Measurements from ENCODE around the gene CDH13.

DNA sequence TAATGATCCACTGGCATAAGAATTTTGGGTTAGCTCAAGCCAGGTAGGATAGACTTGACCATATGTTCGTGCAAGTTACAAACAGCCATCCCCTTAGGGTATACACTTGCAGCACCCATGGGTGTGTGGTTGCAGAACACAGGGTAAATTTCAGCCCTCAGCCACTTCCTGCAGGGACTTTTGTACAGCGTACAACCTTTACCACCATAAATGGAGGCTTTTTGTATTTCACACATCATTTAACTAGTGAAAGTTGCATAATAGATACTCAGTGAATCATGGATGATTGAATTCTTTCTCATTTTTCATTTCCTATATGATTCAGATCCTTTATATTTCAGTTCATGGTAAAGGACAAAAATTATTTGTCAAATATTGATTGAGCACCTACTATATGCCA is 473.9 kb downstream of the CDH13 start:
- no peak for TF ChIP-seq FOXS1 (CRISPR knock-in tag; IDR thresholded peaks at IDR 0.05)
- TF ChIP-seq, protein P1, sequence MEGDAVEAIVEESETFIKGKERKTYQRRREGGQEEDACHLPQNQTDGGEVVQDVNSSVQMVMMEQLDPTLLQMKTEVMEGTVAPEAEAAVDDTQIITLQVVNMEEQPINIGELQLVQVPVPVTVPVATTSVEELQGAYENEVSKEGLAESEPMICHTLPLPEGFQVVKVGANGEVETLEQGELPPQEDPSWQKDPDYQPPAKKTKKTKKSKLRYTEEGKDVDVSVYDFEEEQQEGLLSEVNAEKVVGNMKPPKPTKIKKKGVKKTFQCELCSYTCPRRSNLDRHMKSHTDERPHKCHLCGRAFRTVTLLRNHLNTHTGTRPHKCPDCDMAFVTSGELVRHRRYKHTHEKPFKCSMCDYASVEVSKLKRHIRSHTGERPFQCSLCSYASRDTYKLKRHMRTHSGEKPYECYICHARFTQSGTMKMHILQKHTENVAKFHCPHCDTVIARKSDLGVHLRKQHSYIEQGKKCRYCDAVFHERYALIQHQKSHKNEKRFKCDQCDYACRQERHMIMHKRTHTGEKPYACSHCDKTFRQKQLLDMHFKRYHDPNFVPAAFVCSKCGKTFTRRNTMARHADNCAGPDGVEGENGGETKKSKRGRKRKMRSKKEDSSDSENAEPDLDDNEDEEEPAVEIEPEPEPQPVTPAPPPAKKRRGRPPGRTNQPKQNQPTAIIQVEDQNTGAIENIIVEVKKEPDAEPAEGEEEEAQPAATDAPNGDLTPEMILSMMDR (IDR thresholded peaks at IDR 0.05): no peak
- no peak for TF ChIP-seq POLR2A (IDR thresholded peaks at IDR 0.05; ENCODE audit: low read length)
- TF ChIP-seq EP300 (IDR thresholded peaks at IDR 0.05): no peak
- TF ChIP-seq, protein P2, sequence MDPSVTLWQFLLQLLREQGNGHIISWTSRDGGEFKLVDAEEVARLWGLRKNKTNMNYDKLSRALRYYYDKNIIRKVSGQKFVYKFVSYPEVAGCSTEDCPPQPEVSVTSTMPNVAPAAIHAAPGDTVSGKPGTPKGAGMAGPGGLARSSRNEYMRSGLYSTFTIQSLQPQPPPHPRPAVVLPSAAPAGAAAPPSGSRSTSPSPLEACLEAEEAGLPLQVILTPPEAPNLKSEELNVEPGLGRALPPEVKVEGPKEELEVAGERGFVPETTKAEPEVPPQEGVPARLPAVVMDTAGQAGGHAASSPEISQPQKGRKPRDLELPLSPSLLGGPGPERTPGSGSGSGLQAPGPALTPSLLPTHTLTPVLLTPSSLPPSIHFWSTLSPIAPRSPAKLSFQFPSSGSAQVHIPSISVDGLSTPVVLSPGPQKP (IDR thresholded peaks at IDR 0.05; ENCODE audit: low read depth, low read length): no peak
- TF ChIP-seq, protein P3, sequence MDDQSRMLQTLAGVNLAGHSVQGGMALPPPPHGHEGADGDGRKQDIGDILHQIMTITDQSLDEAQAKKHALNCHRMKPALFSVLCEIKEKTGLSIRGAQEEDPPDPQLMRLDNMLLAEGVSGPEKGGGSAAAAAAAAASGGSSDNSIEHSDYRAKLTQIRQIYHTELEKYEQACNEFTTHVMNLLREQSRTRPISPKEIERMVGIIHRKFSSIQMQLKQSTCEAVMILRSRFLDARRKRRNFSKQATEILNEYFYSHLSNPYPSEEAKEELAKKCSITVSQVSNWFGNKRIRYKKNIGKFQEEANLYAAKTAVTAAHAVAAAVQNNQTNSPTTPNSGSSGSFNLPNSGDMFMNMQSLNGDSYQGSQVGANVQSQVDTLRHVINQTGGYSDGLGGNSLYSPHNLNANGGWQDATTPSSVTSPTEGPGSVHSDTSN (IDR thresholded peaks at IDR 0.05): no peak
- TF ChIP-seq, protein P4, sequence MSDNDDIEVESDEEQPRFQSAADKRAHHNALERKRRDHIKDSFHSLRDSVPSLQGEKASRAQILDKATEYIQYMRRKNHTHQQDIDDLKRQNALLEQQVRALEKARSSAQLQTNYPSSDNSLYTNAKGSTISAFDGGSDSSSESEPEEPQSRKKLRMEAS (IDR thresholded peaks at IDR 0.05): no peak
- TF ChIP-seq KDM1A (IDR thresholded peaks at IDR 0.05; ENCODE audit: low read depth): no peak
- TF ChIP-seq USF2 (IDR thresholded peaks at IDR 0.05): no peak
- no peak for TF ChIP-seq JUN (IDR thresholded peaks at IDR 0.05)
- no peak for TF ChIP-seq RCOR1 (IDR thresholded peaks at IDR 0.05; ENCODE audit: low read depth, low read length)
- no peak for TF ChIP-seq HOXB5 (CRISPR knock-in tag; IDR thresholded peaks at IDR 0.05)
- TF ChIP-seq RAD21 (conservative IDR thresholded peaks at IDR 0.05 in 1 of 2, IDR thresholded peaks at IDR 0.05 in 1 of 2): no peak
- TF ChIP-seq MYC (IDR thresholded peaks at IDR 0.05; ENCODE audit: borderline replicate concordance, low read length): no peak
